Esophagus (tissue), 2 donors: ENCODE data around the gene ARHGAP23. TPM values are rescaled to one million over a fixed set of nuclear protein-coding genes. Genes with fewer than 3 reads are reported as not detected.

ENCODE experiments used
- H3K27ac ChIP-seq, 2 donors: one replicate each; pipeline ENCODE4 v1.5.1; 2013; ENCODE audit warnings: low read depth in 2 of 2, mild to moderate bottlenecking in 2 of 2, inconsistent platforms in 1 of 2, low read length in 1 of 2, moderate library complexity in 1 of 2
- H3K27me3 ChIP-seq, 2 donors: one replicate each; pipeline ENCODE4 v1.6.1; 2013; ENCODE audit warnings: low read length in 2 of 2, control low read depth in 1 of 2, mild to moderate bottlenecking in 1 of 2; ENCODE audit not compliant: insufficient read depth in 2 of 2, control insufficient read depth in 1 of 2
- H3K36me3 ChIP-seq, 2 donors: one replicate each; pipeline ENCODE4 v1.6.1; 2013; ENCODE audit warnings: low read length in 1 of 2; ENCODE audit not compliant: control insufficient read depth in 2 of 2, insufficient read depth in 2 of 2
- H3K4me1 ChIP-seq, 2 donors: one replicate each; pipeline ENCODE4 v1.6.1; 2013; ENCODE audit warnings: low read length in 1 of 2; ENCODE audit not compliant: control insufficient read depth in 2 of 2, insufficient read depth in 2 of 2
- H3K4me3 ChIP-seq, 2 donors: one replicate each; pipeline ENCODE4 v1.5.1; 2013; ENCODE audit warnings: low read length in 2 of 2, mild to moderate bottlenecking in 2 of 2, low read depth in 1 of 2, moderate library complexity in 1 of 2
- H3K9me3 ChIP-seq, 2 donors: one replicate each; pipeline ENCODE4 v1.6.1; 2013; ENCODE audit warnings: mild to moderate bottlenecking in 2 of 2, low read depth in 1 of 2, low read length in 1 of 2, moderate library complexity in 1 of 2; ENCODE audit not compliant: control insufficient read depth in 2 of 2, insufficient read depth in 1 of 2
- WGBS, 2 donors: extraction: QIAGEN DNeasy Blood & Tissue Kit; methylation state at CpG; one replicate each; pipeline ENCODE4 v1.1.7; 2013; 5-methylcytosine and 5-hydroxymethylcytosine counted together
- polyA plus RNA-seq, 2 donors: library from polyadenylated mRNA; stranded (reverse); fragments of 200-250 nt; gene quantifications; one replicate each; pipeline ENCODE4 v1.2.3, GENCODE V29; 2013
- donor health status: healthy with polysubstance abuse.
- donor health status: Bipolar disorder and iron deficiency.

ARHGAP23 gene, protein sequence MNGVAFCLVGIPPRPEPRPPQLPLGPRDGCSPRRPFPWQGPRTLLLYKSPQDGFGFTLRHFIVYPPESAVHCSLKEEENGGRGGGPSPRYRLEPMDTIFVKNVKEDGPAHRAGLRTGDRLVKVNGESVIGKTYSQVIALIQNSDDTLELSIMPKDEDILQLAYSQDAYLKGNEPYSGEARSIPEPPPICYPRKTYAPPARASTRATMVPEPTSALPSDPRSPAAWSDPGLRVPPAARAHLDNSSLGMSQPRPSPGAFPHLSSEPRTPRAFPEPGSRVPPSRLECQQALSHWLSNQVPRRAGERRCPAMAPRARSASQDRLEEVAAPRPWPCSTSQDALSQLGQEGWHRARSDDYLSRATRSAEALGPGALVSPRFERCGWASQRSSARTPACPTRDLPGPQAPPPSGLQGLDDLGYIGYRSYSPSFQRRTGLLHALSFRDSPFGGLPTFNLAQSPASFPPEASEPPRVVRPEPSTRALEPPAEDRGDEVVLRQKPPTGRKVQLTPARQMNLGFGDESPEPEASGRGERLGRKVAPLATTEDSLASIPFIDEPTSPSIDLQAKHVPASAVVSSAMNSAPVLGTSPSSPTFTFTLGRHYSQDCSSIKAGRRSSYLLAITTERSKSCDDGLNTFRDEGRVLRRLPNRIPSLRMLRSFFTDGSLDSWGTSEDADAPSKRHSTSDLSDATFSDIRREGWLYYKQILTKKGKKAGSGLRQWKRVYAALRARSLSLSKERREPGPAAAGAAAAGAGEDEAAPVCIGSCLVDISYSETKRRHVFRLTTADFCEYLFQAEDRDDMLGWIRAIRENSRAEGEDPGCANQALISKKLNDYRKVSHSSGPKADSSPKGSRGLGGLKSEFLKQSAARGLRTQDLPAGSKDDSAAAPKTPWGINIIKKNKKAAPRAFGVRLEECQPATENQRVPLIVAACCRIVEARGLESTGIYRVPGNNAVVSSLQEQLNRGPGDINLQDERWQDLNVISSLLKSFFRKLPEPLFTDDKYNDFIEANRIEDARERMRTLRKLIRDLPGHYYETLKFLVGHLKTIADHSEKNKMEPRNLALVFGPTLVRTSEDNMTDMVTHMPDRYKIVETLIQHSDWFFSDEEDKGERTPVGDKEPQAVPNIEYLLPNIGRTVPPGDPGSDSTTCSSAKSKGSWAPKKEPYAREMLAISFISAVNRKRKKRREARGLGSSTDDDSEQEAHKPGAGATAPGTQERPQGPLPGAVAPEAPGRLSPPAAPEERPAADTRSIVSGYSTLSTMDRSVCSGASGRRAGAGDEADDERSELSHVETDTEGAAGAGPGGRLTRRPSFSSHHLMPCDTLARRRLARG (N-terminal part only)
- 10 to 100 TPM; 36.0 to 45.2 TPM for polyA plus RNA-seq

GRCh38 chr17:38428112-38428642 lies at the start of gene ARHGAP23:
ARHGAP23 (plus strand) TSS chr17:38428464; CDS start chr17:38428486, 22 bp downstream.
- peak within 1 kb of the TSS; percentile 79 to 88 for H3K27ac ChIP-seq
- H3K27me3 ChIP-seq, result no peaks in the 10 kb centered on the region
- H3K36me3 ChIP-seq, result no peaks in the 10 kb centered on the region
- H3K9me3 ChIP-seq, result no peaks in the 10 kb centered on the region
- peak within 1 kb of the TSS; percentile 61 to 65 for H3K4me3 ChIP-seq
- 1% methylated on average over 36 to 44 of the region's 46 CpGs for WGBS, 2 donors
- H3K4me1 ChIP-seq, result peaks cover 5 to 16% of the 10 kb centered on the region in 2 donors

DNA sequence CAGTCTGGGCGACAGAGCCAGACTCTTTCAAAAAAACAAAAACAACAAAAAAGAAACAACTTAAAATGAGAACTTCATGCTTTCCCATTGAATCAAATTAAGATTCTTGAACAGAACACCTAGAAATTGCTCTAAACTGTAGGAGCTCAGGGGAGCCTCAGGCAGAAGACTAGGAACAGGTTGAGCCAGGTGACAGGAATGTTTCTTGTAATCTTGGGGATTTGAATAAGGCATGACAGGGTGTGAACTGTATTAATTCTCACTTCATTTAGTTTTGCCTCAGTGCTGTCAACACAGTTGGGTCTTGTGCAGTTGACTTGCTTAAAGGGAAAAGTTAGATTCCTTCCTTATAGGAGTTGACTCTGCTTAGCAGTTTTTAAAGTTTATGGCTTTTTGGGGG lies 48.8 kb upstream of the ARHGAP23 start:
- no peaks in the 10 kb centered on the region for H3K27me3 ChIP-seq
- H3K4me1 ChIP-seq, result no peaks in the 10 kb centered on the region
- WGBS, 2 donors, result 76 to 80% methylated on average over 1 of the region's 1 CpG
- H3K9me3 ChIP-seq, result no peaks in the 10 kb centered on the region
- H3K27ac ChIP-seq, result peak overlapping the region in 1 of 2 donors; percentile 2
- H3K36me3 ChIP-seq, result peaks cover 0 to 3% of the 10 kb centered on the region in 2 donors
- no peak overlapping the region for H3K4me3 ChIP-seq

DNA sequence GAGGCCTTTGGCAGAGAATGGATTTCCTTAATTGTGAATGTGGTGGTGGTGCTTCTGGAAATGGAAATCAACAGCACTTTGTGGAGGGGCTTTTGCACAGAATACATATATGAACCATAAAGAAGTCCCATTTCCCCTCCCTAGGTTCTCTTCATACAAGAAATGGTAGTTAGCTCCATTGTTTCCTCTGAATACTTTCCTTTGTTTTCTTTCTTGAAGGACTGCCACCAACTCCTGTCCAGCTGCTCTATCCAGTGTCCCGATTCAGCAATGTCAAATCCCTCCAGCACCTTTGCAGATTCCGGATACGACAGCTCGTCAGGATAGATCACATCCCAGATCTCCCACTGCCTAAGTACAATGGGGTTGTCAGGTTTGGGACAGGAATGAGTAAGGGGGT lies 33.2 kb upstream of the ARHGAP23 start:
- Histone ChIP-seq H3K9me3 (no peaks in the 10 kb centered on the region), H3K27me3 (no peaks in the 10 kb centered on the region), H3K36me3 (peaks cover 17 to 22% of the 10 kb centered on the region in 2 donors), H3K4me1 (no peaks in the 10 kb centered on the region), H3K4me3 (no peak overlapping the region), H3K27ac (no peak overlapping the region)
- WGBS, 2 donors, result 94% methylated on average over 4 of the region's 4 CpGs

- peaks cover 31 to 37% of the 10 kb centered on the region in 2 donors for H3K36me3 ChIP-seq
- no peaks in the 10 kb centered on the region for H3K27me3 ChIP-seq
- no peaks in the 10 kb centered on the region for H3K9me3 ChIP-seq
- H3K4me3 ChIP-seq, result no peak overlapping the region
- no peaks in the 10 kb centered on the region for H3K4me1 ChIP-seq
- 88 to 92% methylated on average over 2 of the region's 2 CpGs for WGBS, 2 donors
- no peak overlapping the region for H3K27ac ChIP-seq
Measured at GRCh38 chr17:38397227-38397626, 31.0 kb upstream of the ARHGAP23 start.

DNA sequence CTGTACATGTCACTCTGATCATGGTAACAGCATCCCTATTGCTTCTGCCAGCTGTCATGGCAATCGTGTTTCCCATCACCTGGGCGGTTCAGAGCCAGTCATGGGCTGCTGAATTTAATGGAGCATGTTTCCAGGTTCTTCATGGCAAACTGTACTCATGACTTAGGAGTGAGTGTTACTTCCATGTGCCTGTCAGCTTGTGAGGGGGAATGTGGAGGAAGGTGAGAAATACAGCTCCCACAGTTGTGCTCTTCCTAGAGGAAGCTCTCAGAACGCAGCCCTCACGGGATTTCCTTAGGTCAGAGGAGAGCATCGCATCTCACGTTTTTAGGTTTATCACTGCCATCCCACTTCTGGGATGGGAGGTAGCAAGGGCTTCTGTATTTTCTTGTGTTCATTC lies 28.0 kb upstream of the ARHGAP23 start:
- Histone ChIP-seq H3K9me3 (no peaks in the 10 kb centered on the region), H3K4me1 (no peaks in the 10 kb centered on the region), H3K27ac (no peak overlapping the region), H3K4me3 (no peak overlapping the region), H3K27me3 (no peaks in the 10 kb centered on the region), H3K36me3 (peaks cover 32 to 36% of the 10 kb centered on the region in 2 donors)
- WGBS, 2 donors, result 83% methylated on average over 6 of the region's 6 CpGs

- no peaks in the 10 kb centered on the region for H3K27me3 ChIP-seq
- H3K4me1 ChIP-seq, result no peaks in the 10 kb centered on the region
- no peak overlapping the region for H3K27ac ChIP-seq
- 82 to 84% methylated on average over 4 of the region's 4 CpGs for WGBS, 2 donors
- H3K36me3 ChIP-seq, result peaks cover 28 to 32% of the 10 kb centered on the region in 2 donors
- no peak overlapping the region for H3K4me3 ChIP-seq
- H3K9me3 ChIP-seq, result no peaks in the 10 kb centered on the region
Measured at GRCh38 chr17:38401459-38401858, 26.8 kb upstream of the ARHGAP23 start.

GRCh38 chr17:38402897-38403296 lies 25.4 kb upstream of the ARHGAP23 start:
- no peaks in the 10 kb centered on the region for H3K27me3 ChIP-seq

GRCh38 chr17:38403491-38403890 lies 24.8 kb upstream of the ARHGAP23 start:
- no peaks in the 10 kb centered on the region for H3K9me3 ChIP-seq
- no peak overlapping the region for H3K27ac ChIP-seq
- H3K4me1 ChIP-seq, result no peaks in the 10 kb centered on the region
- WGBS, 2 donors, result 67 to 68% methylated on average over 4 of the region's 4 CpGs
- no peak overlapping the region for H3K4me3 ChIP-seq
- H3K36me3 ChIP-seq, result peaks cover 22 to 24% of the 10 kb centered on the region in 2 donors
- no peaks in the 10 kb centered on the region for H3K27me3 ChIP-seq

More at GRCh38 chr17:38402897-38403296, 25.4 kb upstream of the ARHGAP23 start:
- Histone ChIP-seq H3K4me1 (no peaks in the 10 kb centered on the region), H3K4me3 (no peak overlapping the region), H3K9me3 (no peaks in the 10 kb centered on the region), H3K36me3 (peaks cover 24 to 25% of the 10 kb centered on the region in 2 donors), H3K27ac (no peak overlapping the region)
- 91 to 95% methylated on average over 5 of the region's 5 CpGs for WGBS, 2 donors
